Measurements from ENCODE around the gene KIF2C.
A peak's percentile ranks its signal among the peaks of the same experiment; 100 is the strongest.
"Not testable (repeated sequence)": the region's sequence is repeated elsewhere in the genome, so short reads cannot be mapped to it uniquely, and the experiment has no call there.

KIF2C gene

DNA sequence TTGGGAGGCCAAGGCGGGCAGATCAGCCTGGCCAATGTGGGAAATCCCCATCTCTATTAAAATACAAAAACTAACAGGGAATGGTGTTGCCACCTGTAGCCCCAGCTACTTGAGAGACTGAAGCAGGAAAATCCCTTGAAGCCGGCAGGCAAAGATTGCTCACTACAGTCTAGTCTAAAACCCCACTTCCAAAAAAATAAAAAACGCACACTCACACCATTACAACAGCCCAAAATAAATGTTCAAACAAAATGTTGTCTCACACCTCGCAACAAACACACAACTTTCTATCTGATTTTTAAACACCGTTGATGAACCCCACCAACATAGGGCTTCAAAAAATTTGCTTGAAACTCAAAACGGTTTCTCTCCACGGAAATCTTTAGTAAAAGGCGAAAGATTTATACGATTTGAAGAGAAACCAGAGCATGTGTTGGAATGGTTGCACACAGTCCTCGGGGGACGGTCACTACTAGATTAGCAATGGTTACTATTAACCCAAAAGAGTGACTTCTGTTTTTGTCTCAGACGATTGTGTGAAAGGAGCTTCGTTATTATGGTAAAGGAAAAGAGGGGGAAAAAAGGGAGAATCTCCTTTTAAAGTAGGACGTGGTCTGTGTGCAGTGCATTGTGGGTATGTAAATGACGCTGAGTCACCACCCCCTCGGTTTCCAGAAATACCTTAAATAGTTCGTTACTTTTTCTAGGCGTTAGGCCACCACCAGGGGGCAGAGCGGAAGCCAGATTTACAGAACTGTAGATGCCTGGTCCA, 8.7 kb upstream of the KIF2C start, which contains the start of gene RNU5D-1:
Gene RNU5D-1 (minus strand): TSS at position 430 of the 772 bp plus-strand sequence.
- H2AFZ ChIP-seq (ENCODE audit: low read depth, low read length) = peak within 1 kb of the TSS; percentile 88
- peak within 1 kb of the TSS; percentile 65 for H3K9ac ChIP-seq (ENCODE audit: low read length)

DNA sequence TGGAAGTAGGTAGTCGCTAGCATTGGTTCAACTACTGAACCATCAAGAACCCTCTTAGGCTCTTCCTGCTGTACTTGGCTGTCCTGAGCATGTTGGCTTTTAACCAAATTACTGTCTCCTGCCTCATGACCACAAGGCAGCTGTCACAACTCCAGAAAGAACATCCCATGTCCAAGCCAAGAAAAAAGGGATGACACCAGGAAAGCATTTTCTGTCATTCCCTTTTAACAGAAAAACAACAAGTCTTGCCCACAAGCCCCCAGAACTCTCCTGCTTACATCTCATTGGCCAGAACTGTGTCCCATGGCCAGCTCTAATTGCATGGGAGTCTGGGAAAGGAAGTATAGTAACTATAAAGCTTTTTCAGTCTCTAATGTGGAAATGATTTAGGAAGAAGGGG, 6.3 kb upstream of the KIF2C start:
- TF ChIP-seq, protein P1, sequence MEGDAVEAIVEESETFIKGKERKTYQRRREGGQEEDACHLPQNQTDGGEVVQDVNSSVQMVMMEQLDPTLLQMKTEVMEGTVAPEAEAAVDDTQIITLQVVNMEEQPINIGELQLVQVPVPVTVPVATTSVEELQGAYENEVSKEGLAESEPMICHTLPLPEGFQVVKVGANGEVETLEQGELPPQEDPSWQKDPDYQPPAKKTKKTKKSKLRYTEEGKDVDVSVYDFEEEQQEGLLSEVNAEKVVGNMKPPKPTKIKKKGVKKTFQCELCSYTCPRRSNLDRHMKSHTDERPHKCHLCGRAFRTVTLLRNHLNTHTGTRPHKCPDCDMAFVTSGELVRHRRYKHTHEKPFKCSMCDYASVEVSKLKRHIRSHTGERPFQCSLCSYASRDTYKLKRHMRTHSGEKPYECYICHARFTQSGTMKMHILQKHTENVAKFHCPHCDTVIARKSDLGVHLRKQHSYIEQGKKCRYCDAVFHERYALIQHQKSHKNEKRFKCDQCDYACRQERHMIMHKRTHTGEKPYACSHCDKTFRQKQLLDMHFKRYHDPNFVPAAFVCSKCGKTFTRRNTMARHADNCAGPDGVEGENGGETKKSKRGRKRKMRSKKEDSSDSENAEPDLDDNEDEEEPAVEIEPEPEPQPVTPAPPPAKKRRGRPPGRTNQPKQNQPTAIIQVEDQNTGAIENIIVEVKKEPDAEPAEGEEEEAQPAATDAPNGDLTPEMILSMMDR (IDR thresholded peaks at IDR 0.05; ENCODE audit: low read depth, low read length) = no peak
- TF ChIP-seq EZH2phosphoT487 (IDR thresholded peaks at IDR 0.05; ENCODE audit: low read depth) = no peak
- peaks cover 21% of the 10 kb centered on the region for H3K4me1 ChIP-seq (ENCODE audit: low read length)
- no peaks in the 10 kb centered on the region for H4K20me1 ChIP-seq (ENCODE audit: insufficient read depth, low read length)
- H3K9ac ChIP-seq (ENCODE audit: low read length) = no peak overlapping the region
- H3K79me2 ChIP-seq (ENCODE audit: low read length) = no peaks in the 10 kb centered on the region
- no peak overlapping the region for H3K4me3 ChIP-seq (ENCODE audit: low read length)
- H3K27ac ChIP-seq (ENCODE audit: low read length) = no peak overlapping the region
- H3K36me3 ChIP-seq (replicated peaks; ENCODE audit: low read depth, low read length) = no peaks in the 10 kb centered on the region
- no peaks in the 10 kb centered on the region for H3K27me3 ChIP-seq (ENCODE audit: low read depth, low read length)
- no peaks in the 10 kb centered on the region for H3K9me3 ChIP-seq (ENCODE audit: insufficient read depth, low read length)
- no peak overlapping the region for H3K4me2 ChIP-seq (ENCODE audit: low read length)
- H2AFZ ChIP-seq (ENCODE audit: low read depth, low read length) = 0 out of 2 replicates have a peak overlapping the region, but pooled peaks have one; percentile 21

More for the DNA sequence above, 8.7 kb upstream of the KIF2C start, which contains the start of gene RNU5D-1:
- H3K9me3 ChIP-seq (ENCODE audit: insufficient read depth, low read length) = no peaks in the 10 kb centered on the region
- H3K4me2 ChIP-seq (ENCODE audit: low read length) = peak within 1 kb of the TSS; percentile 93
- no peaks in the 10 kb centered on the region for H3K27me3 ChIP-seq (ENCODE audit: low read depth, low read length)
- no peaks in the 10 kb centered on the region for H3K36me3 ChIP-seq (replicated peaks; ENCODE audit: low read depth, low read length)
- peak within 1 kb of the TSS; percentile 98 for H3K27ac ChIP-seq (ENCODE audit: low read length)
- H3K4me1 ChIP-seq (ENCODE audit: low read length) = peaks cover 21% of the 10 kb centered on the region
- no peaks in the 10 kb centered on the region for H3K79me2 ChIP-seq (ENCODE audit: low read length)
- no peaks in the 10 kb centered on the region for H4K20me1 ChIP-seq (ENCODE audit: insufficient read depth, low read length)
- H3K4me3 ChIP-seq (ENCODE audit: low read length) = peak within 1 kb of the TSS; percentile 68
- TF ChIP-seq, protein P1 (IDR thresholded peaks at IDR 0.05; ENCODE audit: low read depth, low read length) = peak; percentile 61
- no peak for TF ChIP-seq EZH2phosphoT487 (IDR thresholded peaks at IDR 0.05; ENCODE audit: low read depth)

DNA sequence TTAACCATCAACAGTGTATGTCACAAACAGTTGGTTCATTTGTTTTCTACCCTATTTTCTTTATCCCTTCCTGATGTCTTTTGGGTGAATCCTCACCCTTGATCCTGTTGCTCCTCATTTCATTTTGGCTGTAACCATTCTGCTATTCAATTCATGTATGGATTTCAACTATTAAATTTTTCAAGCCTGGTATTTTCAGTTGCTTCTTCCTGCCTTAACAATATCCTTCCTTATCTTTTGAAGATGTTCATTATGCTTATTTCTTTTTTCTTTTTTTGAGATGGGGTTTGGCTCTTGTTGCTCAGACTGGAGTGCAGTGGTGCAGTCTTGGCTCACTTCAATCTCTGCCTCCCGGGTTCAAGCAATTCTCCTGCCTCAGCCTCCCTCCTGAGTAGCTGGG, 5.9 kb upstream of the KIF2C start:
- Histone ChIP-seq H3K9me3 (ENCODE audit: insufficient read depth, low read length) (no peaks in the 10 kb centered on the region), H2AFZ (ENCODE audit: low read depth, low read length) (0 out of 2 replicates have a peak overlapping the region, but pooled peaks have one; percentile 21), H3K4me1 (ENCODE audit: low read length) (peaks cover 21% of the 10 kb centered on the region), H3K36me3 (replicated peaks; ENCODE audit: low read depth, low read length) (no peaks in the 10 kb centered on the region), H3K9ac (ENCODE audit: low read length) (no peak overlapping the region), H4K20me1 (ENCODE audit: insufficient read depth, low read length) (no peaks in the 10 kb centered on the region), H3K27ac (ENCODE audit: low read length) (no peak overlapping the region), H3K4me3 (ENCODE audit: low read length) (no peak overlapping the region), H3K79me2 (ENCODE audit: low read length) (no peaks in the 10 kb centered on the region), H3K27me3 (ENCODE audit: low read depth, low read length) (no peaks in the 10 kb centered on the region), H3K4me2 (ENCODE audit: low read length) (no peak overlapping the region)
- no peak for TF ChIP-seq EZH2phosphoT487 (IDR thresholded peaks at IDR 0.05; ENCODE audit: low read depth)
- TF ChIP-seq, protein P1 (IDR thresholded peaks at IDR 0.05; ENCODE audit: low read depth, low read length) = no peak

DNA sequence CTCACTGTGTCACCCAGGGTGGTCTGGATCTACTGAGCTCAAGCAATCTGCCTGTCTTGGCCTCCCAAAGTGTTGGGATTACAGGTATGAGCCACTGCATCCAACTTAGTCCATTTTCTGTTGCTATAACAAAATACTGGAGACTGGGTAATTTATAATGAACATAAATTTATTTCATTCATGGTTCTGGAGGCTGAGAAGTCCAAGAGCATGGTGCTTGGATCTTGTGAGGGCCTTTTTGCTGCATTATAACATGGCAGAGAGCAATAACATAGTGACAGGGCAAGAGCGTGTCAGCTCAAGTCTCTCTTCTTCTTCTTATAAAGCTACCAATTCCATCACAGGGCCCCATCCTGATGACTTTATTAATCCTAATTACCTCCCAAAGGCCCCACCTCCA, 3.6 kb upstream of the KIF2C start:
- Histone ChIP-seq H3K27ac (ENCODE audit: low read length) (no peak overlapping the region), H3K9me3 (ENCODE audit: insufficient read depth, low read length) (no peaks in the 10 kb centered on the region), H4K20me1 (ENCODE audit: insufficient read depth, low read length) (no peaks in the 10 kb centered on the region), H3K36me3 (replicated peaks; ENCODE audit: low read depth, low read length) (no peaks in the 10 kb centered on the region), H3K79me2 (ENCODE audit: low read length) (peaks cover 13% of the 10 kb centered on the region), H3K9ac (ENCODE audit: low read length) (no peak overlapping the region), H3K4me1 (ENCODE audit: low read length) (peaks cover 16% of the 10 kb centered on the region), H3K4me3 (ENCODE audit: low read length) (no peak overlapping the region), H3K27me3 (ENCODE audit: low read depth, low read length) (no peaks in the 10 kb centered on the region), H3K4me2 (ENCODE audit: low read length) (no peak overlapping the region), H2AFZ (ENCODE audit: low read depth, low read length) (no peak overlapping the region)
- TF ChIP-seq, protein P1 (IDR thresholded peaks at IDR 0.05; ENCODE audit: low read depth, low read length) = no peak
- no peak for TF ChIP-seq EZH2phosphoT487 (IDR thresholded peaks at IDR 0.05; ENCODE audit: low read depth)

DNA sequence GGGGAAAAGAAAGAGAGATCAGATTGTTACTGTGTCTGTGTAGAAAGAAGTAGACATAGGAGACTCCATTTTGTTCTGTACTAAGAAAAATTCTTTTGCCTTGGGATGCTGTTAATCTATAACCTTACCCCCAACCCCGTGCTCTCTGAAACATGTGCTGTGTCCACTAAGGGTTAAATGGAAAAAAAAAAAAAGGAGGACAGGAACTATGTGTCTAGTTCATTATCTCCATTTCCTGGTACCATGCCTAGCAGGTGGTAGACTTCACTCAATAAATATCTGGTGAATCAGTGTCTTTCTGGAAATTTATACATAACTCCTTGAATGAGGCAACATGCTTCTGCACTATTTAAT, 707 bp upstream of the KIF2C start:
- H3K36me3 ChIP-seq (replicated peaks; ENCODE audit: low read depth, low read length); H4K20me1 ChIP-seq (ENCODE audit: insufficient read depth, low read length); H3K27me3 ChIP-seq (ENCODE audit: low read depth, low read length); H2AFZ ChIP-seq (ENCODE audit: low read depth, low read length); H3K4me1 ChIP-seq (ENCODE audit: low read length); H3K9me3 ChIP-seq (ENCODE audit: insufficient read depth, low read length): not testable (repeated sequence)
- peak overlapping the region; percentile 77; the same call in 1 of the 2 replicates for H3K27ac ChIP-seq (ENCODE audit: low read length)
- peak overlapping the region; percentile 80 for H3K9ac ChIP-seq (ENCODE audit: low read length)
- H3K79me2 ChIP-seq (ENCODE audit: low read length) = peaks cover 30% of the 10 kb centered on the region
- H3K4me3 ChIP-seq (ENCODE audit: low read length) = peak overlapping the region; percentile 98
- peak overlapping the region; percentile 85 for H3K4me2 ChIP-seq (ENCODE audit: low read length)

Data from OCI-LY3 (cell line).